H9 (cell line): ENCODE results near the gene DSCAM. TPM values are rescaled to one million over a fixed set of nuclear protein-coding genes. Genes with fewer than 3 reads are reported as not detected.

Experiments
- DNase-seq: peaks from one replicate; pipeline ENCODE4 v3.0.0-alpha.2; 2017
- H2AFZ ChIP-seq: one replicate; pipeline ENCODE4 v1.6.1; 2013; ENCODE audit warnings: mild to moderate bottlenecking, low read length, control low read depth, moderate library complexity
- H2AK5ac ChIP-seq: 2 replicates; pipeline ENCODE4 v1.6.1; 2013; ENCODE audit warnings: low read length, control low read depth, mixed read lengths; ENCODE audit not compliant: insufficient read length
- H2BK120ac ChIP-seq: one replicate; pipeline ENCODE4 v1.6.1; 2013; ENCODE audit warnings: low read depth, mild to moderate bottlenecking, low read length, control low read depth, inconsistent platforms; ENCODE audit not compliant: poor library complexity, severe bottlenecking
- H2BK12ac ChIP-seq: 2 replicates; pipeline ENCODE4 v1.6.1; 2013; ENCODE audit warnings: low read length, control low read depth, mixed read lengths, low read depth; ENCODE audit not compliant: insufficient read length
- H2BK15ac ChIP-seq: 2 replicates; pipeline ENCODE4 v1.6.1; 2013; ENCODE audit warnings: low read depth, low read length, control low read depth
- H2BK20ac ChIP-seq: one replicate; pipeline ENCODE4 v1.6.1; 2013; ENCODE audit warnings: low read depth, mild to moderate bottlenecking, low read length, control low read depth, inconsistent platforms; ENCODE audit not compliant: poor library complexity, severe bottlenecking
- H2BK5ac ChIP-seq: 2 replicates; pipeline ENCODE4 v1.6.1; 2013; ENCODE audit warnings: low read length, control low read depth, mixed read lengths; ENCODE audit not compliant: insufficient read length
- H3K14ac ChIP-seq: 2 replicates; pipeline ENCODE4 v1.6.1; 2013; ENCODE audit warnings: low read length, control low read depth; ENCODE audit not compliant: insufficient read depth
- H3K18ac ChIP-seq: 2 replicates; pipeline ENCODE4 v1.6.1; 2013; ENCODE audit warnings: low read depth, mild to moderate bottlenecking, mixed read lengths, low read length, control low read depth; ENCODE audit not compliant: insufficient read length
- H3K23ac ChIP-seq: 2 replicates; pipeline ENCODE4 v1.6.1; 2013; ENCODE audit warnings: low read length, control low read depth, mixed read lengths, low read depth; ENCODE audit not compliant: insufficient read length
- H3K23me2 ChIP-seq: 2 replicates; pipeline ENCODE4 v1.6.1; 2013; ENCODE audit warnings: low read depth, mild to moderate bottlenecking, mixed read lengths, low read length, control low read depth; ENCODE audit not compliant: insufficient read length, poor library complexity, severe bottlenecking
- H3K27ac ChIP-seq: 2 replicates; pipeline ENCODE4 v1.5.1; 2013; ENCODE audit warnings: low read length, control low read depth, mixed read lengths, low read depth; ENCODE audit not compliant: insufficient read length
- H3K27me3 ChIP-seq: 2 replicates; pipeline ENCODE4 v1.6.1; 2013; ENCODE audit warnings: low read length, control low read depth, inconsistent platforms; ENCODE audit not compliant: insufficient read depth
- H3K4ac ChIP-seq: 2 replicates; pipeline ENCODE4 v1.6.1; 2013; ENCODE audit warnings: low read depth, mild to moderate bottlenecking, control low read depth, inconsistent platforms, low read length, moderate library complexity
- H3K4me1 ChIP-seq: 2 replicates; pipeline ENCODE4 v1.6.1; 2013; ENCODE audit warnings: low read length, control low read depth, inconsistent platforms; ENCODE audit not compliant: insufficient read depth
- H3K4me2 ChIP-seq: 2 replicates; pipeline ENCODE4 v1.6.1; 2013; ENCODE audit warnings: low read length, control low read depth, mixed read lengths; ENCODE audit not compliant: insufficient read length, insufficient read depth
- H3K56ac ChIP-seq: 2 replicates; pipeline ENCODE4 v1.6.1; 2013; ENCODE audit warnings: low read depth, mild to moderate bottlenecking, mixed read lengths, low read length, control low read depth; ENCODE audit not compliant: insufficient read length
- H3K79me1 ChIP-seq: 2 replicates; pipeline ENCODE4 v1.6.1; 2013; ENCODE audit warnings: low read depth, mild to moderate bottlenecking, moderate library complexity, low read length, control low read depth, inconsistent platforms; ENCODE audit not compliant: insufficient read depth, poor library complexity, severe bottlenecking
- H3K79me2 ChIP-seq: 2 replicates; pipeline ENCODE4 v1.6.1; 2013; ENCODE audit warnings: low read length, control low read depth, inconsistent platforms; ENCODE audit not compliant: insufficient read depth
- H3K9ac ChIP-seq: 2 replicates; pipeline ENCODE4 v1.6.1; 2013; ENCODE audit warnings: low read length, control low read depth, mixed read lengths; ENCODE audit not compliant: insufficient read length; ENCODE audit errors: extremely low read depth
- H3K9me3 ChIP-seq: one replicate; pipeline ENCODE4 v1.6.1; 2013; ENCODE audit warnings: low read depth, low read length, inconsistent platforms; ENCODE audit not compliant: control insufficient read depth
- H3T11ph ChIP-seq: one replicate; pipeline ENCODE4 v1.6.1; 2013; ENCODE audit warnings: mild to moderate bottlenecking, low read length, control low read depth, inconsistent platforms
- H4K20me1 ChIP-seq: one replicate; pipeline ENCODE4 v1.6.1; 2013; ENCODE audit not compliant: control insufficient read depth, insufficient read length, insufficient read depth
- H4K5ac ChIP-seq: 2 replicates; pipeline ENCODE4 v1.6.1; 2013; ENCODE audit warnings: low read depth, mild to moderate bottlenecking, mixed read lengths, low read length, control low read depth; ENCODE audit not compliant: insufficient read length
- H4K8ac ChIP-seq: replicated peaks from 2 replicates; pipeline ENCODE4 v1.6.1; 2013; ENCODE audit warnings: low read length, control low read depth, mixed read lengths, low read depth; ENCODE audit not compliant: insufficient read length
- H4K91ac ChIP-seq: 2 replicates; pipeline ENCODE4 v1.6.1; 2013; ENCODE audit warnings: low read depth, mild to moderate bottlenecking, moderate library complexity, mixed read lengths, low read length, control low read depth; ENCODE audit not compliant: insufficient read length
- H3K27ac Mint-ChIP-seq, 3 experiments: 2 replicates in 2 of 3; 3 replicates in 1 of 3; pipeline ENCODE4 v1.8.0; 2020 to 2021; ENCODE audit warnings: mixed read lengths in 3 of 3, mild to moderate bottlenecking in 1 of 3, moderate library complexity in 1 of 3
- H3K27me3 Mint-ChIP-seq: 2 replicates; pipeline ENCODE4 v1.8.0; 2021; ENCODE audit warnings: low read depth, mild to moderate bottlenecking, moderate library complexity, mixed read lengths
- H3K36me3 Mint-ChIP-seq, 3 experiments: 2 replicates in 2 of 3; 3 replicates in 1 of 3; pipeline ENCODE4 v1.8.0; 2020 to 2021; ENCODE audit warnings: low read depth in 3 of 3, mixed read lengths in 3 of 3; ENCODE audit not compliant: insufficient read depth in 1 of 3
- H3K4me1 Mint-ChIP-seq, 2 experiments: 2 replicates each; pipeline ENCODE4 v1.8.0; 2020; ENCODE audit warnings: mixed read lengths in 2 of 2
- H3K4me3 Mint-ChIP-seq, 2 experiments: 2 replicates in 1 of 2; 3 replicates in 1 of 2; pipeline ENCODE4 v1.8.0; 2020 to 2021; ENCODE audit warnings: mild to moderate bottlenecking in 2 of 2, mixed read lengths in 2 of 2, moderate library complexity in 1 of 2
- H3K9me3 Mint-ChIP-seq, 2 experiments: 2 replicates in 1 of 2; 3 replicates in 1 of 2; pipeline ENCODE4 v1.8.0; 2020; ENCODE audit warnings: mild to moderate bottlenecking in 2 of 2, mixed read lengths in 2 of 2, moderate library complexity in 1 of 2
- WGBS: extraction: QIAGEN DNeasy Blood & Tissue Kit; methylation state at CpG from one replicate; pipeline ENCODE4 v1.1.7; 2013; ENCODE audit warnings: missing lambda C conversion rate, low lambda C conversion rate, mixed read lengths; ENCODE audit not compliant: insufficient read length; ENCODE audit errors: extremely low coverage; 5-methylcytosine and 5-hydroxymethylcytosine counted together
- total RNA-seq: library from RNA; stranded (reverse); gene quantifications from 2 replicates; pipeline ENCODE4 v1.2.1, GENCODE V29; 2021
- TF ChIP-seq, protein P1 (sequence below): fragments of 200-600 bp; sonication (generic); conservative IDR thresholded peaks from 3 replicates; pipeline ENCODE4 v1.8.0; 2021; ENCODE audit warnings: antibody characterized with exemption, mild to moderate bottlenecking

DSCAM gene
- total RNA-seq, 1 experiment from 2014 or later: 0.17 TPM

DNA sequence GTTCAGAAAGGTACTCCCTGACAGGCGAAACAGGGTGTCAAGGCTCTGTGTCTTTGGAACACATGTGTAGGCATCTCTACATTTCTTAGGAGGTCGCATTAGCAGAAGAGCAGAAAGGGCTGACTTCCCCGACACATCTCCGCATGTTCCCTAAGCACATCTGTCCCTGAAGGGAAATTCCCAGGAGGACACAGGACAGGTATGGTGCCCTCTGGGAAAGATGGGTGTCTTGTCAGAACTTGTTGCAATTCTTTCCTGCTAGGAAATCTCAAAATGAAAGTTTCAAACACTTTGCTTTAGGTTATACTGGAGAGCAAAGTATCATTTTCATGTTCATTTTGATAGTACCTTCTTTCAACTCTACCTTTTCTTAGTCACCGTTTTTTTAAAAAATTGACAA lies 2.0 kb downstream of the DSCAM start:
- Histone ChIP-seq H3K23me2 (peaks cover 9% of the 10 kb centered on the region), H3K27ac (no peak overlapping the region), H2BK120ac (no peak overlapping the region), H3K18ac (no peak overlapping the region), H3K23ac (no peak overlapping the region), H3K79me2 (no peaks in the 10 kb centered on the region), H4K5ac (no peak overlapping the region), H2BK20ac (no peak overlapping the region), H4K8ac (no peak overlapping the region), H3K4ac (no peak overlapping the region), H2BK12ac (no peak overlapping the region), H2AK5ac (no peak overlapping the region), H3K4me1 (peaks cover 2% of the 10 kb centered on the region; the same call in 1 of the 2 replicates), H3K9ac (no peak overlapping the region), H3K9me3 (no peaks in the 10 kb centered on the region), H2AFZ (no peak overlapping the region), H2BK5ac (no peak overlapping the region), H3K4me2 (no peak overlapping the region), H3K14ac (no peak overlapping the region), H2BK15ac (no peak overlapping the region), H4K20me1 (no peaks in the 10 kb centered on the region), H3K27me3 (peaks cover 5% of the 10 kb centered on the region; the same call in 1 of the 2 replicates), H3K56ac (no peak overlapping the region), H3T11ph (no peak overlapping the region), H3K79me1 (no peaks in the 10 kb centered on the region), H4K91ac (no peak overlapping the region)
- no peaks in the 10 kb centered on the region; a peak in 1 of 5 replicates for H3K9me3 Mint-ChIP-seq
- no peak overlapping the region for H3K4me3 Mint-ChIP-seq
- no CpG with 5 or more reads among the region's 5 CpGs for WGBS
- TF ChIP-seq, protein P1, sequence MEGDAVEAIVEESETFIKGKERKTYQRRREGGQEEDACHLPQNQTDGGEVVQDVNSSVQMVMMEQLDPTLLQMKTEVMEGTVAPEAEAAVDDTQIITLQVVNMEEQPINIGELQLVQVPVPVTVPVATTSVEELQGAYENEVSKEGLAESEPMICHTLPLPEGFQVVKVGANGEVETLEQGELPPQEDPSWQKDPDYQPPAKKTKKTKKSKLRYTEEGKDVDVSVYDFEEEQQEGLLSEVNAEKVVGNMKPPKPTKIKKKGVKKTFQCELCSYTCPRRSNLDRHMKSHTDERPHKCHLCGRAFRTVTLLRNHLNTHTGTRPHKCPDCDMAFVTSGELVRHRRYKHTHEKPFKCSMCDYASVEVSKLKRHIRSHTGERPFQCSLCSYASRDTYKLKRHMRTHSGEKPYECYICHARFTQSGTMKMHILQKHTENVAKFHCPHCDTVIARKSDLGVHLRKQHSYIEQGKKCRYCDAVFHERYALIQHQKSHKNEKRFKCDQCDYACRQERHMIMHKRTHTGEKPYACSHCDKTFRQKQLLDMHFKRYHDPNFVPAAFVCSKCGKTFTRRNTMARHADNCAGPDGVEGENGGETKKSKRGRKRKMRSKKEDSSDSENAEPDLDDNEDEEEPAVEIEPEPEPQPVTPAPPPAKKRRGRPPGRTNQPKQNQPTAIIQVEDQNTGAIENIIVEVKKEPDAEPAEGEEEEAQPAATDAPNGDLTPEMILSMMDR: no peak
- H3K4me1 Mint-ChIP-seq: peaks cover 21 to 25% of the 10 kb centered on the region in 2 experiments
- peaks cover 0 to 2% (median 0%) of the 10 kb centered on the region in 3 experiments; a peak in 2 of 7 replicates for H3K36me3 Mint-ChIP-seq
- H3K27me3 Mint-ChIP-seq: peaks cover 78% of the 10 kb centered on the region
- no peak overlapping the region for H3K27ac Mint-ChIP-seq
- DNase-seq: no peak
